ENCODE results near the gene GREB1. TPM values are rescaled to one million over a fixed set of nuclear protein-coding genes. Genes with fewer than 3 reads are reported as not detected.

Gene GREB1
- total RNA-seq, 1 experiment from 2014 or later, result 6.2 TPM

DNA sequence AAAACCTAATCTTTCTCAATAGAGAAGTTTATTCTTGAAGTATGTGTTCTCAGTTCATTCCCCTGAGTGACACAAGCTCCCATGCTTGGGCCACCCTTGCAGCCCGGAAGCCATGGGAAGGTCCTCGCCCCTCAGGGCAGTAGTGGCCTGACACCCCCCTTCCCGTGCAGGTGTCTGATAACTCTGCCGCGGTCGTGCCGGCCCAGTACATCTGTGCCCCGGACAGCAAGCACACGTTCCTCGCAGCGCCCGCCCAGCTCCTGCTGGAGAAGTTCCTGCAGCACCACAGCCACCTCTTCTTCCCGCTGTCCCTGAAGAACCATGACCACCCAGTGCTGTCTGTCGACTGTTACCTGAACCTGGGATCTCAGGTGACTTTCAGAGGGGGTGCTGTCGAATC lies 103.7 kb downstream of the GREB1 start:
- no peak overlapping the region for H3K27ac ChIP-seq (ENCODE audit: low read depth, low read length)
- H3K4me3 ChIP-seq (replicated peaks in 1 of 2; ENCODE audit: low read depth in 1 of 2, low read length in 2 of 2), result no peak overlapping the region
- no peaks in the 10 kb centered on the region for H3K36me3 ChIP-seq (ENCODE audit: control insufficient read depth in 1 of 2, insufficient read depth in 2 of 2, low read length in 2 of 2)
- no peaks in the 10 kb centered on the region for H3K4me1 ChIP-seq (ENCODE audit: control insufficient read depth in 1 of 2, insufficient read depth in 2 of 2, low read length in 2 of 2)
- no peaks in the 10 kb centered on the region for H4K20me1 ChIP-seq (ENCODE audit: insufficient read depth)
- H3K9me3 ChIP-seq (ENCODE audit: control insufficient read depth in 1 of 2, insufficient read depth in 1 of 2, low read depth in 1 of 2, low read length in 2 of 2), result no peaks in the 10 kb centered on the region
- ChIA-PET RAD21 (ENCODE audit: low non-redundant PET in 1 of 2, low total read pairs in 2 of 2, uncharacterized antibody in 2 of 2, unreplicated experiment in 2 of 2) (no interaction called here), CTCF (no interaction called here), POLR2A (no interaction called here)
- TF ChIP-seq JUND (IDR thresholded peaks at IDR 0.05) (no peak), ZNF274 (IDR thresholded peaks at IDR 0.05; ENCODE audit: low read depth, low read length) (no peak), ELF1 (IDR thresholded peaks at IDR 0.05; ENCODE audit: borderline replicate concordance, low read depth) (no peak), TCF7L2 (IDR thresholded peaks at IDR 0.05; ENCODE audit: borderline replicate concordance, extremely low read depth, insufficient read depth, insufficient read length) (no peak), RAD21 (IDR thresholded peaks at IDR 0.05; ENCODE audit: low read depth) (no peak), SIN3A (IDR thresholded peaks at IDR 0.05; ENCODE audit: low read depth) (no peak), EZH2 (IDR thresholded peaks at IDR 0.05) (no peak), POLR2AphosphoS5 (IDR thresholded peaks at IDR 0.05; ENCODE audit: low read depth, low read length) (no peak), SRF (IDR thresholded peaks at IDR 0.05; ENCODE audit: low read depth) (no peak), YY1 (IDR thresholded peaks at IDR 0.05; ENCODE audit: extremely low read depth, insufficient replicate concordance, low read depth, low read length) (no peak), SP1 (IDR thresholded peaks at IDR 0.05; ENCODE audit: low read depth) (no peak), ZFX (IDR thresholded peaks at IDR 0.05) (no peak), EGR1 (IDR thresholded peaks at IDR 0.05; ENCODE audit: low read depth) (no peak), FOSL1 (IDR thresholded peaks at IDR 0.05; ENCODE audit: low read depth) (no peak), CBX3 (IDR thresholded peaks at IDR 0.05; ENCODE audit: low read depth) (no peak), POLR2A (IDR thresholded peaks at IDR 0.05; ENCODE audit: borderline replicate concordance, extremely low read depth, insufficient read depth, insufficient read length) (no peak)
- TF ChIP-seq, protein P1, sequence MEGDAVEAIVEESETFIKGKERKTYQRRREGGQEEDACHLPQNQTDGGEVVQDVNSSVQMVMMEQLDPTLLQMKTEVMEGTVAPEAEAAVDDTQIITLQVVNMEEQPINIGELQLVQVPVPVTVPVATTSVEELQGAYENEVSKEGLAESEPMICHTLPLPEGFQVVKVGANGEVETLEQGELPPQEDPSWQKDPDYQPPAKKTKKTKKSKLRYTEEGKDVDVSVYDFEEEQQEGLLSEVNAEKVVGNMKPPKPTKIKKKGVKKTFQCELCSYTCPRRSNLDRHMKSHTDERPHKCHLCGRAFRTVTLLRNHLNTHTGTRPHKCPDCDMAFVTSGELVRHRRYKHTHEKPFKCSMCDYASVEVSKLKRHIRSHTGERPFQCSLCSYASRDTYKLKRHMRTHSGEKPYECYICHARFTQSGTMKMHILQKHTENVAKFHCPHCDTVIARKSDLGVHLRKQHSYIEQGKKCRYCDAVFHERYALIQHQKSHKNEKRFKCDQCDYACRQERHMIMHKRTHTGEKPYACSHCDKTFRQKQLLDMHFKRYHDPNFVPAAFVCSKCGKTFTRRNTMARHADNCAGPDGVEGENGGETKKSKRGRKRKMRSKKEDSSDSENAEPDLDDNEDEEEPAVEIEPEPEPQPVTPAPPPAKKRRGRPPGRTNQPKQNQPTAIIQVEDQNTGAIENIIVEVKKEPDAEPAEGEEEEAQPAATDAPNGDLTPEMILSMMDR (IDR thresholded peaks at IDR 0.05 in 2 of 3, conservative IDR thresholded peaks at IDR 0.05 in 1 of 3; ENCODE audit: borderline replicate concordance in 1 of 3, insufficient read depth in 1 of 3, low read depth in 2 of 3, low read length in 2 of 3), result no peak
- TF ChIP-seq, protein P2, sequence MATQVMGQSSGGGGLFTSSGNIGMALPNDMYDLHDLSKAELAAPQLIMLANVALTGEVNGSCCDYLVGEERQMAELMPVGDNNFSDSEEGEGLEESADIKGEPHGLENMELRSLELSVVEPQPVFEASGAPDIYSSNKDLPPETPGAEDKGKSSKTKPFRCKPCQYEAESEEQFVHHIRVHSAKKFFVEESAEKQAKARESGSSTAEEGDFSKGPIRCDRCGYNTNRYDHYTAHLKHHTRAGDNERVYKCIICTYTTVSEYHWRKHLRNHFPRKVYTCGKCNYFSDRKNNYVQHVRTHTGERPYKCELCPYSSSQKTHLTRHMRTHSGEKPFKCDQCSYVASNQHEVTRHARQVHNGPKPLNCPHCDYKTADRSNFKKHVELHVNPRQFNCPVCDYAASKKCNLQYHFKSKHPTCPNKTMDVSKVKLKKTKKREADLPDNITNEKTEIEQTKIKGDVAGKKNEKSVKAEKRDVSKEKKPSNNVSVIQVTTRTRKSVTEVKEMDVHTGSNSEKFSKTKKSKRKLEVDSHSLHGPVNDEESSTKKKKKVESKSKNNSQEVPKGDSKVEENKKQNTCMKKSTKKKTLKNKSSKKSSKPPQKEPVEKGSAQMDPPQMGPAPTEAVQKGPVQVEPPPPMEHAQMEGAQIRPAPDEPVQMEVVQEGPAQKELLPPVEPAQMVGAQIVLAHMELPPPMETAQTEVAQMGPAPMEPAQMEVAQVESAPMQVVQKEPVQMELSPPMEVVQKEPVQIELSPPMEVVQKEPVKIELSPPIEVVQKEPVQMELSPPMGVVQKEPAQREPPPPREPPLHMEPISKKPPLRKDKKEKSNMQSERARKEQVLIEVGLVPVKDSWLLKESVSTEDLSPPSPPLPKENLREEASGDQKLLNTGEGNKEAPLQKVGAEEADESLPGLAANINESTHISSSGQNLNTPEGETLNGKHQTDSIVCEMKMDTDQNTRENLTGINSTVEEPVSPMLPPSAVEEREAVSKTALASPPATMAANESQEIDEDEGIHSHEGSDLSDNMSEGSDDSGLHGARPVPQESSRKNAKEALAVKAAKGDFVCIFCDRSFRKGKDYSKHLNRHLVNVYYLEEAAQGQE (IDR thresholded peaks at IDR 0.05; ENCODE audit: low read depth), result no peak
- TF ChIP-seq, protein P3, sequence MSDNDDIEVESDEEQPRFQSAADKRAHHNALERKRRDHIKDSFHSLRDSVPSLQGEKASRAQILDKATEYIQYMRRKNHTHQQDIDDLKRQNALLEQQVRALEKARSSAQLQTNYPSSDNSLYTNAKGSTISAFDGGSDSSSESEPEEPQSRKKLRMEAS (IDR thresholded peaks at IDR 0.05), result no peak
- H3K4me2 ChIP-seq (ENCODE audit: low read length), result no peak overlapping the region
- no peaks in the 10 kb centered on the region for H3K79me2 ChIP-seq (ENCODE audit: insufficient read depth, low read length)
- no peaks in the 10 kb centered on the region for H3K27me3 ChIP-seq (ENCODE audit: insufficient read depth, low read length)
- H3K9me2 ChIP-seq (ENCODE audit: insufficient read depth), result no peaks in the 10 kb centered on the region
- ATAC-seq (no peak), DNase-seq (ENCODE audit: low read depth, low spot score) (no peak)
- no peak overlapping the region for H2AFZ ChIP-seq (ENCODE audit: low read depth, low read length, poor library complexity, severe bottlenecking)
- no peak overlapping the region for H3K9ac ChIP-seq (ENCODE audit: low read length)
- BruUV-seq (replicated peaks), result no TSS peak
- intact Hi-C loops (cut with micrococcal nuclease), result no loop called here
